Fibroblast of lung (primary cell): ENCODE measurements around the gene ABR. TPM values are rescaled to one million over a fixed set of nuclear protein-coding genes. Genes with fewer than 3 reads are reported as not detected.

Experiments
- DNase-seq, 2 donors: peaks; one replicate each; pipeline versions ENCODE4 v3.0.0 to v3.0.0-alpha.2; 2010; ENCODE audit warnings: low read depth in 2 of 2
- H2AFZ ChIP-seq: 2 replicates; pipeline ENCODE4 v1.5.1; 2012; ENCODE audit warnings: low read length, control low read depth, inconsistent platforms
- H3K27ac ChIP-seq: 2 replicates; pipeline ENCODE4 v1.5.1; 2011; ENCODE audit warnings: low read length, control low read depth; ENCODE audit not compliant: insufficient read depth
- H3K27me3 ChIP-seq: 2 replicates; pipeline ENCODE4 v1.5.1; 2011; ENCODE audit warnings: mild to moderate bottlenecking, low read length; ENCODE audit not compliant: control insufficient read depth, insufficient read depth
- H3K36me3 ChIP-seq: 2 replicates; pipeline ENCODE4 v1.5.1; 2011; ENCODE audit warnings: low read length; ENCODE audit not compliant: control insufficient read depth, insufficient read depth
- H3K4me1 ChIP-seq: 2 replicates; pipeline ENCODE4 v1.5.1; 2011; ENCODE audit warnings: low read length; ENCODE audit not compliant: control insufficient read depth, insufficient read depth; ENCODE audit errors: extremely low read depth
- H3K4me2 ChIP-seq: 2 replicates; pipeline ENCODE4 v1.5.1; 2011; ENCODE audit warnings: low read length, control low read depth; ENCODE audit not compliant: insufficient read depth; ENCODE audit errors: extremely low read depth
- H3K4me3 ChIP-seq, 4 experiments: fragments of 200-600 bp in 1 of 4; sonication (generic) in 1 of 4; replicated peaks in 1 of 4; 2 replicates each; pipeline ENCODE4 v1.5.1; 2011 to 2016; ENCODE audit warnings: low read length in 4 of 4, low read depth in 3 of 4, mild to moderate bottlenecking in 3 of 4, control low read depth in 2 of 4, inconsistent platforms in 1 of 4, mixed read lengths in 1 of 4; ENCODE audit not compliant: insufficient read depth in 1 of 4; ENCODE audit errors: control extremely low read depth in 1 of 4
- H3K79me2 ChIP-seq: 2 replicates; pipeline ENCODE4 v1.5.1; 2012; ENCODE audit warnings: mild to moderate bottlenecking, low read length, inconsistent platforms; ENCODE audit not compliant: control insufficient read depth, insufficient read depth
- H3K9ac ChIP-seq: 2 replicates; pipeline ENCODE4 v1.5.1; 2011; ENCODE audit warnings: mild to moderate bottlenecking, low read length, control low read depth; ENCODE audit not compliant: insufficient read depth
- H3K9me3 ChIP-seq: 2 replicates; pipeline ENCODE4 v1.5.1; 2012; ENCODE audit warnings: low read depth, low read length; ENCODE audit not compliant: control insufficient read depth, insufficient read depth
- H4K20me1 ChIP-seq: 2 replicates; pipeline ENCODE4 v1.5.1; 2011; ENCODE audit warnings: low read length; ENCODE audit not compliant: control insufficient read depth, insufficient read depth; ENCODE audit errors: extremely low read depth
- CTCF ChIP-seq, 2 donors: IDR thresholded peaks in 1 of 2; conservative IDR thresholded peaks in 1 of 2; 1 replicate in 1 of 2; 2 replicates in 1 of 2; pipeline ENCODE4 v1.5.1; 2011 to 2012; ENCODE audit warnings: low read length in 2 of 2, control low read depth in 1 of 2, inconsistent platforms in 1 of 2, low read depth in 1 of 2, mild to moderate bottlenecking in 1 of 2
- EZH2 ChIP-seq: IDR thresholded peaks from 2 replicates; pipeline ENCODE4 v1.5.1; 2012; ENCODE audit warnings: low read length, control low read depth, mild to moderate bottlenecking; ENCODE audit errors: missing control alignments
- polyA plus RNA-seq, 2 donors: library from polyadenylated mRNA; depleted of rRNA in 1 of 2; stranded (reverse) in 1 of 2; unstranded in 1 of 2; fragments of >200 nt; gene quantifications; 2 replicates each; pipeline ENCODE4 v1.2.1, GENCODE V29; 2011 to 2012; ENCODE audit warnings: missing spikeins in 1 of 2
- total RNA-seq: library from RNA; depleted of rRNA; stranded (reverse); fragments of >200 nt; gene quantifications from 2 replicates; pipeline ENCODE4 v1.2.1, GENCODE V29; 2014

Gene ABR
- total and polyA plus RNA-seq, 2 donors (not counting 1 experiment from before 2014, with no cell fraction given), result 43.7 to 84.7 TPM

- H3K27ac ChIP-seq, result no peak overlapping the region
- peaks cover 11% of the 10 kb centered on the region for H3K36me3 ChIP-seq
- H3K9me3 ChIP-seq, result no peaks in the 10 kb centered on the region
- peaks cover 11% of the 10 kb centered on the region for H3K4me1 ChIP-seq
- H3K79me2 ChIP-seq, result no peaks in the 10 kb centered on the region
- TF ChIP-seq CTCF (conservative IDR thresholded peaks at IDR 0.05 in 1 of 2, IDR thresholded peaks at IDR 0.05 in 1 of 2; ENCODE audit: low read depth in 1 of 2, low read length in 2 of 2), result no peak
- TF ChIP-seq EZH2, result no peak
- no peak overlapping the region for H3K9ac ChIP-seq
- H3K27me3 ChIP-seq, result no peaks in the 10 kb centered on the region
- H2AFZ ChIP-seq, result no peak overlapping the region
- H3K4me3 ChIP-seq, result no peak overlapping the region
- peak in 1 of 2 donors; percentile 74 for DNase-seq
- no peaks in the 10 kb centered on the region for H4K20me1 ChIP-seq
- no peak overlapping the region for H3K4me2 ChIP-seq
Measured at GRCh38 chr17:1043601-1044251, 136.1 kb downstream of the ABR start.

- Histone ChIP-seq H3K4me3 (no peak overlapping the region), H3K9me3 (no peaks in the 10 kb centered on the region), H3K27ac (no peak overlapping the region), H3K4me1 (peaks cover 6% of the 10 kb centered on the region), H3K9ac (no peak overlapping the region), H2AFZ (no peak overlapping the region), H3K4me2 (no peak overlapping the region), H3K27me3 (no peaks in the 10 kb centered on the region), H4K20me1 (no peaks in the 10 kb centered on the region), H3K79me2 (no peaks in the 10 kb centered on the region), H3K36me3 (peaks cover 9% of the 10 kb centered on the region)
- DNase-seq, result no peak
- no peak for TF ChIP-seq CTCF (conservative IDR thresholded peaks at IDR 0.05 in 1 of 2, IDR thresholded peaks at IDR 0.05 in 1 of 2; ENCODE audit: low read depth in 1 of 2, low read length in 2 of 2)
- TF ChIP-seq EZH2, result no peak
Measured at GRCh38 chr17:1042486-1042885, 137.3 kb downstream of the ABR start.

DNA sequence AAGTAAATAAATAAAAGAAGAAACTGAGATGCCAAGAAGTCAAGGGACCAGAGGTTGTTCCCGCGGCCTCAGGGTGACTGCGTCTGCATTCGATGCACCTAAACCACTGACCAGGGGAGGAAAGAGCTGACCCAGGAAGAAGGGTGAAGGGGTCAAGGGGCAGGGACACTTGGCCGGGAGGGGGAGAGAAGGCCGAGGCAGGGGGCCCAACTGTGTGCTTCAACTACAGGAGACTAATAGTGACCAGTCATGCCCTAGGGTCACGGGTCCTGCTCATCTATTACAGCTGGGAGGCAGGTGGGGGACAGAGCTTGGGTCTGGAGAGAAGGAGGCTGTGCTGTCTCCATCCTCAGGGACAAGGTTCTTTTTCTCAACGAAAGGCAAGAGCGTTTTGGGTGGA lies 138.0 kb downstream of the ABR start:
- H3K4me2 ChIP-seq, result no peak overlapping the region
- H3K36me3 ChIP-seq, result peaks cover 9% of the 10 kb centered on the region
- no peak overlapping the region for H2AFZ ChIP-seq
- no peaks in the 10 kb centered on the region for H3K9me3 ChIP-seq
- H3K27me3 ChIP-seq, result no peaks in the 10 kb centered on the region
- no peak overlapping the region for H3K4me3 ChIP-seq
- H3K9ac ChIP-seq, result no peak overlapping the region
- H3K4me1 ChIP-seq, result peaks cover 2% of the 10 kb centered on the region
- no peaks in the 10 kb centered on the region for H3K79me2 ChIP-seq
- H3K27ac ChIP-seq, result no peak overlapping the region
- TF ChIP-seq CTCF (conservative IDR thresholded peaks at IDR 0.05 in 1 of 2, IDR thresholded peaks at IDR 0.05 in 1 of 2; ENCODE audit: low read depth in 1 of 2, low read length in 2 of 2), result no peak
- no peak for TF ChIP-seq EZH2
- DNase-seq, result no peak
- H4K20me1 ChIP-seq, result no peaks in the 10 kb centered on the region
